ENCODE data around the gene EPS8. TPM values are rescaled to one million over a fixed set of nuclear protein-coding genes. Genes with fewer than 3 reads are reported as not detected.
A peak's percentile ranks its signal among the peaks of the same experiment; 100 is the strongest.

EPS8 gene
- total RNA-seq, 1 donor from 2014 or later: 72.8 TPM

GRCh38 chr12:15829949-15830348 is 40.8 kb upstream of the EPS8 start:
- no peak for TF ChIP-seq CTCF (IDR thresholded peaks at IDR 0.05)
- Histone ChIP-seq H3K36me3 (no peaks in the 10 kb centered on the region), H3K9me3 (no peaks in the 10 kb centered on the region), H3K4me3 (no peak overlapping the region), H3K4me1 (no peaks in the 10 kb centered on the region), H3K27ac (no peak overlapping the region), H3K27me3 (ENCODE audit: low read depth) (no peaks in the 10 kb centered on the region)
- intact Hi-C loops (cut with DNase I): no loop called here
- DNase-seq (no peak), ATAC-seq (no peak)

- TF ChIP-seq CTCF (IDR thresholded peaks at IDR 0.05): no peak
- intact Hi-C loops (cut with DNase I): no loop called here
Measured at GRCh38 chr12:15829255-15829654, 40.1 kb upstream of the EPS8 start.

GRCh38 chr12:15827136-15827535 is 37.9 kb upstream of the EPS8 start:
- no peaks in the 10 kb centered on the region for H3K27me3 ChIP-seq (ENCODE audit: low read depth)
- H3K4me1 ChIP-seq: no peaks in the 10 kb centered on the region
- H3K9me3 ChIP-seq: no peaks in the 10 kb centered on the region
- no peaks in the 10 kb centered on the region for H3K36me3 ChIP-seq
- intact Hi-C loops (cut with DNase I): no loop called here
- no peak overlapping the region for H3K27ac ChIP-seq
- DNase-seq (no peak), ATAC-seq (no peak)
- no peak overlapping the region for H3K4me3 ChIP-seq
- TF ChIP-seq CTCF (IDR thresholded peaks at IDR 0.05): no peak

More at GRCh38 chr12:15829255-15829654, 40.1 kb upstream of the EPS8 start:
- DNase-seq (no peak), ATAC-seq (no peak)
- Histone ChIP-seq H3K4me1 (no peaks in the 10 kb centered on the region), H3K27me3 (ENCODE audit: low read depth) (no peaks in the 10 kb centered on the region), H3K9me3 (no peaks in the 10 kb centered on the region), H3K27ac (no peak overlapping the region), H3K36me3 (no peaks in the 10 kb centered on the region), H3K4me3 (no peak overlapping the region)

- Histone ChIP-seq H3K9me3 (no peaks in the 10 kb centered on the region), H3K4me3 (no peak overlapping the region), H3K4me1 (no peaks in the 10 kb centered on the region), H3K36me3 (no peaks in the 10 kb centered on the region), H3K27ac (no peak overlapping the region), H3K27me3 (ENCODE audit: low read depth) (no peaks in the 10 kb centered on the region)
- no peak for TF ChIP-seq CTCF (IDR thresholded peaks at IDR 0.05)
- intact Hi-C loops (cut with DNase I): no loop called here
- no peak for ATAC-seq
- no peak for DNase-seq
Measured at GRCh38 chr12:15824516-15824915, 35.3 kb upstream of the EPS8 start.

- no peak for TF ChIP-seq CTCF (IDR thresholded peaks at IDR 0.05)
- H3K27ac ChIP-seq: no peak overlapping the region
Measured at GRCh38 chr12:15823360-15824128, 34.4 kb upstream of the EPS8 start.

More at GRCh38 chr12:15823360-15824128, 34.4 kb upstream of the EPS8 start:
- no peaks in the 10 kb centered on the region for H3K36me3 ChIP-seq
- DNase-seq (no peak), ATAC-seq (peak in 1 of 2 donors; percentile 50)
- H3K9me3 ChIP-seq: no peaks in the 10 kb centered on the region
- intact Hi-C loops (cut with DNase I): no loop called here
- no peak overlapping the region for H3K4me3 ChIP-seq
- no peaks in the 10 kb centered on the region for H3K27me3 ChIP-seq (ENCODE audit: low read depth)
- H3K4me1 ChIP-seq: no peaks in the 10 kb centered on the region

Data from lower lobe of right lung (tissue), 2 donors.